LoVo (cell line): ENCODE results near the gene PRKCD.
A peak's percentile ranks its signal among the peaks of the same experiment; 100 is the strongest.
"Not testable (repeated sequence)": the region's sequence is repeated elsewhere in the genome, so short reads cannot be mapped to it uniquely, and the experiment has no call there.

Source experiments
- DNase-seq: peaks from one replicate; pipeline ENCODE4 v3.0.0-alpha.2; 2016; ENCODE audit warnings: low spot score

PRKCD gene

DNA sequence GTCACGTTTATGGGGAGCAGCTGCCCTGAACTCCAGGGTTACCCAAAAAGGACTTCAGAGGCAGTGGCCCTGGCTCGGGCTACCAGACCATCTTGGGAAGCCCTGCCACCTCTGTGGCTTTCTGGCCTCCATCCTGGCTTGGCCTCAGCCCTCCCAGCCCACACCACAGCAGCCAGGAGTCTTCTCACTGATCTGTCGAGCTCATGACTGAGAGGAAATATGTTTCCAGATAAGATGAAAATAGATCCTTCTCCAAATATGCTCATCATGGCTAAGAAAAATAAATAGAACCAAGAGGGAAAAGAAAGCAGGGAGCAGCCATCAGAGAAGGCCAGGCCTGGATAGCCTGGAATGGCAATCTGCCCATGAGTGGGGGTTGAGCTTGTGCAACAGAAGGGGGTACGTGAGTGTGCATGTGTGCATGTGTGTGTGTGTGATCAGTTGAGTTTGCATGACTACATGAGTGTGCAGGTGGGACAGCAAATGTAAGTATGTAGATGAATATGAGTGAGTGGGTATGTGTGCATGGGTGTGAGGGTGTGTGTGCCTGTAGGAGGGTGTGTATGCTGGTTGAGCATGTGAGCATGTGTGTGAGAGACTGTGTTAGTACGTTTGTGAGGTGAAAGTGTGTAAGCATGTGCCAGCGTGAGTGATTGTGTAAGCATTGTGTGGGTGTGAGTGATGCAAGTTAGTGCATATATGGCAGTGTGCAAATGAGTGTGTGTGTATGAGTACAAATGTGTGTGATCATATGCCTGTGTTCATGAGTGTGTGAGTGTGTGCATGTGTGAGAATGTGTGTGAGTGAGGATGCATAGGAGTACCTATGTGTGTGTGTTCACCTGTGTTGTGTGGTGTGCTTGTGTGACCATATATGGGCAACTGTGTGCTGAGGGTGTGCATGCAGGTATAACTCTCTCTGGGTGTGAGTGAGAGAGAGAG is 20.8 kb upstream of the PRKCD start:
- no peak for DNase-seq

- no peak for DNase-seq
Observed at GRCh38 chr3:53140847-53141845, 19.9 kb upstream of the PRKCD start.

- no peak for DNase-seq
Observed at GRCh38 chr3:53142986-53143385, 18.0 kb upstream of the PRKCD start.

DNA sequence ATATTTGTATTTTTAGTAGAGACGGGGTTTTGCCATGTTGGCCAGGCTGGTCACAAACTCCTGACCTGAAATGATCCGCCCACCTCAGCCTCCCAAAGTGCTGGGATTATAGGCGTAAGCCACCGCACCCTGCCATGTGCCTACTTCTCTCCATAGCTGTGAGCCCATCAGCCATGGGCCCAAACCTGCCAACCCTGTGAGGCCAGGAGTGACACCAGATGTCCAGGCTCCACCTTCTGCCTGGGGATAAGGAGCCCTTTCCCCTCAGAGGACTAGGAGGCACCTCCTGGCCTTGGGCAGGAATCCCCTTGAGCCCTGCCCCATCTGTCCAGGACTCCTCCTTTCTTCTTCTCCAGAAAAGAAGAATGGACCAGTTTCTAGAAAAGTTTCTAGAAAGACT is 16.6 kb upstream of the PRKCD start:
- DNase-seq: no peak

- peak; percentile 73 for DNase-seq
Observed at GRCh38 chr3:53144862-53145712, 15.9 kb upstream of the PRKCD start.

GRCh38 chr3:53145713-53146080 is 15.3 kb upstream of the PRKCD start:
- DNase-seq: no peak

GRCh38 chr3:53146319-53146891 is 14.6 kb upstream of the PRKCD start:
- DNase-seq: no peak

- no peak for DNase-seq
Observed at GRCh38 chr3:53147151-53147902, 13.7 kb upstream of the PRKCD start.

GRCh38 chr3:53147903-53148400 is 13.1 kb upstream of the PRKCD start:
- DNase-seq: no peak

DNA sequence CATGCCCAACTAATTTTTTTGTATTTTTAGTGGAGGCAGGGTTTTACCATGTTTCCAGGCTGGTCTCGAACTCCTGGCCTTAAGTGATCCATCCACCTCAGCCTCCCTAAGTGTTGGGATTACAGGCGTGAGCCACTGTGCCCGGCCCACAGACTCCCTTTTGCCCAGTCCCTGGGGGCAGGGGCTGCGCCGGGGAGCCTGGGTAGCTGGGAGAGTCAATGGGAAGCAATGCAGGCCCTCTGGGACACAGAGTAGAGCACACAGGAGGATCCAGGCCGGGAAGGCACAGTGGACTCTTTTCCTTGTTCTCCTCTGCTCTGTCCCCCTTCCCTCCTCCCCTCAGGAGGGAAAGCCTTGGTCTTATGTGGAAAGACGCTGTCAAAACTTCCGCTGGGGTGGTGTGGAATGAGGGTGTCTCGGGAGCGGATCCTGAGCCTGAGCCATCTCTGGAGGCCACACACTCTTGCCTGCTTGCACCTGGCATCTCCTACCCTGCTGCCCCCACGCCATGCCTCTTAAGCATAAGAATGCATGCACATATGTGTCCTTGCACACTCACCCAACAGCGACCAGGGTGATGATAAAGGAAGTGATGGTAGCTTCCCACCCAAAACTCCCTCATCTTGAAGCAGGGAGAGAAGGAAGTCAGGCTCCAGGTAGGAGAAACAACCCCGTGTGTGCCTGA is 11.9 kb upstream of the PRKCD start:
- DNase-seq: no peak

DNA sequence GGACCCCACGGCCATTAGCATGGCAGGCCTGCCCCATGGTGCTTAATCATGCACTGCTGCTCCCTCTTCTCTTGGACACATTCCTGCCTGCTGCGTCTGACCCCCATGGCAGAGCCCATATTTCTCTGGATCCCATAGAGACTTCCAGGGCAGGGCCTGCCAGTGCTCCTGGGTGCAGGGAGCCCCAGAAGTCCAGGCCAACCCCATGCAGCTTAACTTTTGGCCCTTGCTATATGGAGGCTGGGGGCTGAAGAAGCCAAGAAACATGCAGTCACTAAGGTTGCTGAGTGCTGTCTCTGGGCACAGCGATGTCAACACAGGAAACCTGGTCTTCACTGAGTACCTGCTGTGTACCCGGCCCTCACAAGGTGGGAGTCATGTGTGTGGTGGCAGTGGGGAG is 11.3 kb upstream of the PRKCD start:
- DNase-seq: no peak

GRCh38 chr3:53150247-53151085 is 10.5 kb upstream of the PRKCD start:
- DNase-seq: peak; percentile 78

GRCh38 chr3:53151086-53151438 is 9.9 kb upstream of the PRKCD start:
- not testable (repeated sequence) for DNase-seq

- DNase-seq: no peak
Observed at GRCh38 chr3:53151465-53151864, 9.5 kb upstream of the PRKCD start.

GRCh38 chr3:53151870-53152660 is 8.9 kb upstream of the PRKCD start:
- DNase-seq: no peak

GRCh38 chr3:53153264-53153823 is 7.7 kb upstream of the PRKCD start:
- DNase-seq: no peak

DNA sequence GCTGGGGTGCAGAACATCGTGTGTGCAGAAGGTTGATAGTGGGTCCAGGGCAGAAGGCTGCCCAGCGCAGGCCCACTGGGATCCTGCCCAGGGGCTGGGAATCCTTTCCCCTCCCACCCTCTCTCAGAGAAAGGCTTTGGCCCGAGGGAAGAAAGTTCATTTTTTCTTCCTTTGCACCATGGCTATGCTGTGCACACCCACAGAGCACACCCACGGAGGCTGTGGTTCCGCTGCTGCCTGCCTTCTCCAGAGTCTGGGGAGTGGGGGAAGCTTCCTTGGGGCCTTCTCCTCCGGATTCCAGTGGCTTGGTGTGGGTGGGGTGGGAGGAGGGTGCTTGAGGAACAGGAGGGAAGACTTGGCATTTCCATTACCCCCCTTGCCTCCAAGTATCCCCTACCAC is 7.0 kb upstream of the PRKCD start:
- DNase-seq: no peak

GRCh38 chr3:53154881-53155285 is 6.1 kb upstream of the PRKCD start:
- no peak for DNase-seq
